Activated naive CD4-positive, alpha-beta T cell treated with anti-CD3 and anti-CD28 coated beads, Interleukin-2, amount 50 U/mL, for 24 hours (primary cell): ENCODE results near the gene GPAT2.
"Not testable (repeated sequence)": the region's sequence is repeated elsewhere in the genome, so short reads cannot be mapped to it uniquely, and the experiment has no call there.

Source experiments
- H3K27ac Mint-ChIP-seq: one replicate; pipeline ENCODE4 v1.8.0; 2021; ENCODE audit warnings: mild to moderate bottlenecking, mixed read lengths
- H3K27me3 Mint-ChIP-seq: one replicate; pipeline ENCODE4 v1.8.0; 2021; ENCODE audit warnings: mixed read lengths
- H3K36me3 Mint-ChIP-seq: one replicate; pipeline ENCODE4 v1.8.0; 2021; ENCODE audit warnings: mixed read lengths
- H3K4me1 Mint-ChIP-seq: one replicate; pipeline ENCODE4 v1.8.0; 2021; ENCODE audit warnings: mixed read lengths
- H3K4me3 Mint-ChIP-seq: one replicate; pipeline ENCODE4 v1.8.0; 2021; ENCODE audit warnings: mild to moderate bottlenecking, mixed read lengths
- H3K9me3 Mint-ChIP-seq: one replicate; pipeline ENCODE4 v1.8.0; 2021; ENCODE audit warnings: mixed read lengths

GPAT2 gene

GRCh38 chr2:96052632-96053031 is 17.9 kb upstream of the GPAT2 start:
- not testable (repeated sequence) for H3K27ac Mint-ChIP-seq, H3K4me1 Mint-ChIP-seq, H3K27me3 Mint-ChIP-seq, H3K36me3 Mint-ChIP-seq, H3K9me3 Mint-ChIP-seq, H3K4me3 Mint-ChIP-seq

- not testable (repeated sequence) for H3K36me3 Mint-ChIP-seq, H3K4me3 Mint-ChIP-seq, H3K27me3 Mint-ChIP-seq, H3K4me1 Mint-ChIP-seq, H3K9me3 Mint-ChIP-seq, H3K27ac Mint-ChIP-seq
Measured at GRCh38 chr2:96049917-96050262, 15.2 kb upstream of the GPAT2 start.

- not testable (repeated sequence) for H3K27ac Mint-ChIP-seq, H3K4me3 Mint-ChIP-seq, H3K9me3 Mint-ChIP-seq, H3K27me3 Mint-ChIP-seq, H3K4me1 Mint-ChIP-seq, H3K36me3 Mint-ChIP-seq
Measured at GRCh38 chr2:96049049-96049916, 14.6 kb upstream of the GPAT2 start.

- not testable (repeated sequence) for H3K27ac Mint-ChIP-seq, H3K4me1 Mint-ChIP-seq, H3K27me3 Mint-ChIP-seq, H3K9me3 Mint-ChIP-seq, H3K4me3 Mint-ChIP-seq, H3K36me3 Mint-ChIP-seq
Measured at GRCh38 chr2:96035554-96035953, 838 bp upstream of the GPAT2 start.

GRCh38 chr2:96033997-96034396 is 719 bp downstream of the GPAT2 start:
- not testable (repeated sequence) for H3K9me3 Mint-ChIP-seq, H3K27ac Mint-ChIP-seq, H3K27me3 Mint-ChIP-seq, H3K4me3 Mint-ChIP-seq, H3K36me3 Mint-ChIP-seq, H3K4me1 Mint-ChIP-seq

GRCh38 chr2:96027725-96028325 is 6.9 kb downstream of the GPAT2 start:
- not testable (repeated sequence) for H3K4me3 Mint-ChIP-seq, H3K27ac Mint-ChIP-seq, H3K4me1 Mint-ChIP-seq, H3K36me3 Mint-ChIP-seq, H3K27me3 Mint-ChIP-seq, H3K9me3 Mint-ChIP-seq

GRCh38 chr2:96025755-96026154 is 9.0 kb downstream of the GPAT2 start:
- H3K27ac Mint-ChIP-seq, H3K4me1 Mint-ChIP-seq, H3K4me3 Mint-ChIP-seq, H3K27me3 Mint-ChIP-seq, H3K9me3 Mint-ChIP-seq, H3K36me3 Mint-ChIP-seq: not testable (repeated sequence)

- no peaks in the 10 kb centered on the region for H3K27me3 Mint-ChIP-seq
- no peak overlapping the region for H3K27ac Mint-ChIP-seq
- no peaks in the 10 kb centered on the region for H3K36me3 Mint-ChIP-seq
- no peaks in the 10 kb centered on the region for H3K4me1 Mint-ChIP-seq
- no peak overlapping the region for H3K4me3 Mint-ChIP-seq
- H3K9me3 Mint-ChIP-seq = no peaks in the 10 kb centered on the region
Measured at GRCh38 chr2:96025194-96025492, 9.6 kb downstream of the GPAT2 start.

GRCh38 chr2:96024336-96025193 is 10.2 kb downstream of the GPAT2 start:
- no peaks in the 10 kb centered on the region for H3K4me1 Mint-ChIP-seq
- no peak overlapping the region for H3K27ac Mint-ChIP-seq

GRCh38 chr2:96023701-96024100 is 11.0 kb downstream of the GPAT2 start:
- H3K27ac Mint-ChIP-seq, H3K9me3 Mint-ChIP-seq, H3K4me3 Mint-ChIP-seq, H3K4me1 Mint-ChIP-seq, H3K27me3 Mint-ChIP-seq, H3K36me3 Mint-ChIP-seq: not testable (repeated sequence)

More at GRCh38 chr2:96024336-96025193, 10.2 kb downstream of the GPAT2 start:
- Mint-ChIP-seq H3K9me3 (no peaks in the 10 kb centered on the region), H3K4me3 (no peak overlapping the region), H3K27me3 (no peaks in the 10 kb centered on the region), H3K36me3 (no peaks in the 10 kb centered on the region)

GRCh38 chr2:96022701-96023447 is 11.8 kb downstream of the GPAT2 start:
- not testable (repeated sequence) for H3K9me3 Mint-ChIP-seq, H3K27me3 Mint-ChIP-seq, H3K4me1 Mint-ChIP-seq, H3K36me3 Mint-ChIP-seq, H3K27ac Mint-ChIP-seq, H3K4me3 Mint-ChIP-seq

- not testable (repeated sequence) for H3K36me3 Mint-ChIP-seq, H3K9me3 Mint-ChIP-seq, H3K4me1 Mint-ChIP-seq, H3K27ac Mint-ChIP-seq, H3K4me3 Mint-ChIP-seq, H3K27me3 Mint-ChIP-seq
Measured at GRCh38 chr2:96022126-96022525, 12.6 kb downstream of the GPAT2 start.

GRCh38 chr2:96021142-96021541 is 13.6 kb downstream of the GPAT2 start:
- not testable (repeated sequence) for H3K4me1 Mint-ChIP-seq, H3K27me3 Mint-ChIP-seq, H3K4me3 Mint-ChIP-seq, H3K36me3 Mint-ChIP-seq, H3K9me3 Mint-ChIP-seq
- H3K27ac Mint-ChIP-seq = peak overlapping the region; percentile 23

GRCh38 chr2:96019909-96020590 is 14.7 kb downstream of the GPAT2 start:
- not testable (repeated sequence) for H3K27ac Mint-ChIP-seq, H3K27me3 Mint-ChIP-seq, H3K9me3 Mint-ChIP-seq, H3K4me1 Mint-ChIP-seq, H3K4me3 Mint-ChIP-seq, H3K36me3 Mint-ChIP-seq

GRCh38 chr2:96016321-96016720 is 18.4 kb downstream of the GPAT2 start:
- H3K36me3 Mint-ChIP-seq, H3K27me3 Mint-ChIP-seq, H3K9me3 Mint-ChIP-seq, H3K4me3 Mint-ChIP-seq, H3K27ac Mint-ChIP-seq, H3K4me1 Mint-ChIP-seq: not testable (repeated sequence)
